ENCODE results near the gene PDCD6IP. TPM values are rescaled to one million over a fixed set of nuclear protein-coding genes. Genes with fewer than 3 reads are reported as not detected.

PDCD6IP gene
- total RNA-seq, 1 donor from 2014 or later = 135 TPM

- no peak overlapping the region for H3K27ac Mint-ChIP-seq
- no peak for DNase-seq (ENCODE audit: low spot score in 2 of 2, unreplicated experiment in 2 of 2)
- TF ChIP-seq CTCF (IDR thresholded peaks at IDR 0.05; ENCODE audit: unreplicated experiment) = no peak
- H3K4me3 Mint-ChIP-seq = no peak overlapping the region
- H3K9me3 Mint-ChIP-seq = peaks cover under 1% of the 10 kb centered on the region
- H3K27me3 Mint-ChIP-seq (ENCODE audit: low read depth) = no peaks in the 10 kb centered on the region
- H3K4me1 Mint-ChIP-seq = peaks cover 6% of the 10 kb centered on the region
- peaks cover 30% of the 10 kb centered on the region for H3K36me3 Mint-ChIP-seq
These were observed 59.7 kb downstream of the PDCD6IP start for GRCh38 chr3:33858131-33858530.

DNA sequence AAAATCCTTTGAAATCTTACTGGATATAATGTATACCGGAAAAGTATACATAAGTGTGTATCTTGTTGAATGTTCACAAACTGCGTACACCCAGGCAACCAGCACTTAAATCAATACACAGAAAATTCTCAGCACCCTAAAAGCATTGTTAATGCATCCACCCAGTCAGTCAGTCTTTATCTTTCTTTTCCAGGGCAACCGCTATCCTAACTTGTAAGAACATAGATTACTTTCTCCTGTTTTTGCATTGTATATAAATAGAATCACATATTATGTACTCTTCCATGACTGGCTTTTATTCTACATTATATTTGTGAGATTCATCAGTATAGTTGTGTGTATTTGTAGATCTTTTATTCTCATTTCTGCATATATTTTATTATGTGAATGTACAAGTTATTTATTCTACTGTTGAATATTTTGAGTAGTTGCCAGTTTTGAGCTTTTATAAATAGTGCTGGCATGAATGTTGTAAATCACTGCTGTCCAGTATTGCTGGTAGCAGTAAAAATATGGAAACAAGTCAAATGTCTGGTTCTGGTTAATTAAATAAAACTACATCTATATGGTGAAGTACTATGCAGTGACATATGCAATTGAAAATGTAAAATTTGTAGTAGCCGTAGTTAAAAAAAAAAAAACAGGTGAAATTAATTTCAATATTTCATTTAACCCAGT lies 62.1 kb downstream of the PDCD6IP start:
- DNase-seq (ENCODE audit: low spot score in 2 of 2, unreplicated experiment in 2 of 2) = no peak
- peaks cover 4% of the 10 kb centered on the region for H3K9me3 Mint-ChIP-seq
- H3K4me1 Mint-ChIP-seq = no peaks in the 10 kb centered on the region
- H3K4me3 Mint-ChIP-seq = no peak overlapping the region
- no peak for TF ChIP-seq CTCF (IDR thresholded peaks at IDR 0.05; ENCODE audit: unreplicated experiment)
- no peak overlapping the region for H3K27ac Mint-ChIP-seq
- H3K36me3 Mint-ChIP-seq = peaks cover 33% of the 10 kb centered on the region
- no peaks in the 10 kb centered on the region for H3K27me3 Mint-ChIP-seq (ENCODE audit: low read depth)

DNA sequence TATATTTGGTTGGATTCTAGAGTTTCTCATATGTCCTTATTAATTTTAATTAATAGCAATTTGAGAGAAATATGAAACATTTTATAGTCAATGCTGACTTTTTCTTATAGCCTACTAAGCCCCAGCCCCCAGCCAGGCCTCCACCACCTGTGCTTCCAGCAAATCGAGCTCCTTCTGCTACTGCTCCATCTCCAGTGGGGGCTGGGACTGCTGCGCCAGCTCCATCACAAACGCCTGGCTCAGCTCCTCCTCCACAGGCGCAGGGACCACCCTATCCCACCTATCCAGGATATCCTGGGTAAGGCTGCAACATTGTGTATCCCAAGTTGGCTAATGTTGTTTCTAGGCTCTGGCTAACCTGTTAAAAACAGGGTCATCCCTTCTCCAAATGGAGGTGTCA lies 66.7 kb downstream of the PDCD6IP start:
- H3K4me3 Mint-ChIP-seq = no peak overlapping the region
- H3K36me3 Mint-ChIP-seq = peaks cover 28% of the 10 kb centered on the region
- no peaks in the 10 kb centered on the region for H3K4me1 Mint-ChIP-seq
- peaks cover 4% of the 10 kb centered on the region for H3K9me3 Mint-ChIP-seq
- H3K27ac Mint-ChIP-seq = no peak overlapping the region
- DNase-seq (ENCODE audit: low spot score in 2 of 2, unreplicated experiment in 2 of 2) = no peak
- no peaks in the 10 kb centered on the region for H3K27me3 Mint-ChIP-seq (ENCODE audit: low read depth)
- no peak for TF ChIP-seq CTCF (IDR thresholded peaks at IDR 0.05; ENCODE audit: unreplicated experiment)

- no peak for TF ChIP-seq CTCF (IDR thresholded peaks at IDR 0.05; ENCODE audit: unreplicated experiment)
- peaks cover 20% of the 10 kb centered on the region for H3K36me3 Mint-ChIP-seq
- no peaks in the 10 kb centered on the region for H3K27me3 Mint-ChIP-seq (ENCODE audit: low read depth)
- H3K27ac Mint-ChIP-seq = peak overlapping the region; percentile 30
- peaks cover 2% of the 10 kb centered on the region for H3K9me3 Mint-ChIP-seq
- peaks cover 2% of the 10 kb centered on the region for H3K4me1 Mint-ChIP-seq
- H3K4me3 Mint-ChIP-seq = no peak overlapping the region
- DNase-seq (ENCODE audit: low spot score in 2 of 2, unreplicated experiment in 2 of 2) = no peak
These were observed 69.9 kb downstream of the PDCD6IP start for GRCh38 chr3:33868309-33868708.

GRCh38 chr3:33869977-33870376 lies 71.5 kb downstream of the PDCD6IP start:
- no peak overlapping the region for H3K4me3 Mint-ChIP-seq
- peaks cover 9% of the 10 kb centered on the region for H3K9me3 Mint-ChIP-seq
- H3K27ac Mint-ChIP-seq = no peak overlapping the region
- H3K36me3 Mint-ChIP-seq = peaks cover 13% of the 10 kb centered on the region
- H3K4me1 Mint-ChIP-seq = peaks cover 2% of the 10 kb centered on the region
- no peaks in the 10 kb centered on the region for H3K27me3 Mint-ChIP-seq (ENCODE audit: low read depth)
- TF ChIP-seq CTCF (IDR thresholded peaks at IDR 0.05; ENCODE audit: unreplicated experiment) = no peak
- no peak for DNase-seq (ENCODE audit: low spot score in 2 of 2, unreplicated experiment in 2 of 2)
